HCT116 (cell line): Measurements from ENCODE around the gene CDC14A.

ENCODE experiments used
- CTCF ChIP-seq, 3 experiments: fragments of 200-600 bp in 1 of 3; sonication (generic) in 1 of 3; IDR thresholded peaks in 2 of 3; conservative IDR thresholded peaks in 1 of 3; 2 replicates each; pipeline ENCODE4 v1.5.1; 2012 to 2017; ENCODE audit warnings: low read depth in 2 of 3, low read length in 2 of 3, antibody characterized with exemption in 1 of 3, borderline replicate concordance in 1 of 3, control low read depth in 1 of 3, mild to moderate bottlenecking in 1 of 3, mixed read lengths in 1 of 3, mixed run types in 1 of 3, moderate library complexity in 1 of 3; ENCODE audit not compliant: insufficient read depth in 1 of 3
- EZH2 ChIP-seq: fragments of 200-600 bp; sonication (generic); IDR thresholded peaks from 2 replicates; pipeline ENCODE4 v1.6.1; 2017; ENCODE audit warnings: antibody characterized with exemption, mixed run types
- JUND ChIP-seq: IDR thresholded peaks from 2 replicates; pipeline ENCODE4 v1.6.1; 2012
- POLR2AphosphoS5 ChIP-seq: IDR thresholded peaks from 2 replicates; pipeline ENCODE4 v1.6.1; 2011; ENCODE audit warnings: mild to moderate bottlenecking, low read depth, low read length, moderate library complexity
- REST ChIP-seq: IDR thresholded peaks from 2 replicates; pipeline ENCODE4 v1.6.1; 2012; ENCODE audit warnings: low read depth
- SRF ChIP-seq: IDR thresholded peaks from 2 replicates; pipeline ENCODE4 v1.6.1; 2012; ENCODE audit warnings: low read depth
- TCF7L2 ChIP-seq: IDR thresholded peaks from 2 replicates; pipeline ENCODE4 v1.7.0; 2011; ENCODE audit warnings: borderline replicate concordance, inconsistent platforms; ENCODE audit not compliant: insufficient read depth, insufficient read length; ENCODE audit errors: extremely low read depth
- YY1 ChIP-seq: IDR thresholded peaks from 2 replicates; pipeline ENCODE4 v1.6.1; 2011; ENCODE audit warnings: low read length, low read depth, moderate library complexity, mild to moderate bottlenecking; ENCODE audit not compliant: insufficient replicate concordance; ENCODE audit errors: extremely low read depth

DNA sequence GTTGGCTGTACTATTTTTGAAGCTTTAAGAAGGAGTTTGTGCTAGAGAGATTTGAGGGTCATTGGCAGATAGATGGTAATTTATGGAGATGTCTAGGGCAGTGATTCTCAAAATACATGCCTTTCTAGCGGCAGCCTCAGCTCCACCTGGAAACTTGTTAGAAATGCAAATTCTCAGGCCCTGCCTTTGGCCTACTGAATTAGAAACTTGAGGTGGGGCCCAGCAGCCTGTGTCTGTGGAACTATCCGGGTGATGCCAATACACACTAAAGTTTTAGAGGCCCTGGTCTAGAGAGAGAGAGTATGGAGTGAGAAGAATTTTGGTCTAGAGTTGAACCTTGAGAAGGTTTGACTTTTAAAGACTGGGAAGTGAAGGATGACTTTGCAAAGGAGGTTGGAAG lies 82.5 kb downstream of the CDC14A start:
- TF ChIP-seq CTCF (IDR thresholded peaks at IDR 0.05 in 2 of 3, conservative IDR thresholded peaks at IDR 0.05 in 1 of 3; ENCODE audit: borderline replicate concordance in 1 of 3, insufficient read depth in 1 of 3, low read depth in 2 of 3, low read length in 2 of 3): no peak
- TF ChIP-seq REST: no peak
- no peak for TF ChIP-seq SRF
- TF ChIP-seq POLR2AphosphoS5: no peak
- TF ChIP-seq JUND: no peak
- no peak for TF ChIP-seq YY1
- TF ChIP-seq EZH2: no peak
- TF ChIP-seq TCF7L2: no peak
